Fibroblast of lung (primary cell): ENCODE measurements around the gene TCTN1. TPM values are rescaled to one million over a fixed set of nuclear protein-coding genes. Genes with fewer than 3 reads are reported as not detected.

Experiments
- DNase-seq, 2 donors: peaks; one replicate each; pipeline versions ENCODE4 v3.0.0 to v3.0.0-alpha.2; 2010; ENCODE audit warnings: low read depth in 2 of 2
- H2AFZ ChIP-seq: 2 replicates; pipeline ENCODE4 v1.5.1; 2012; ENCODE audit warnings: low read length, control low read depth, inconsistent platforms
- H3K27ac ChIP-seq: 2 replicates; pipeline ENCODE4 v1.5.1; 2011; ENCODE audit warnings: low read length, control low read depth; ENCODE audit not compliant: insufficient read depth
- H3K27me3 ChIP-seq: 2 replicates; pipeline ENCODE4 v1.5.1; 2011; ENCODE audit warnings: mild to moderate bottlenecking, low read length; ENCODE audit not compliant: control insufficient read depth, insufficient read depth
- H3K36me3 ChIP-seq: 2 replicates; pipeline ENCODE4 v1.5.1; 2011; ENCODE audit warnings: low read length; ENCODE audit not compliant: control insufficient read depth, insufficient read depth
- H3K4me1 ChIP-seq: 2 replicates; pipeline ENCODE4 v1.5.1; 2011; ENCODE audit warnings: low read length; ENCODE audit not compliant: control insufficient read depth, insufficient read depth; ENCODE audit errors: extremely low read depth
- H3K4me2 ChIP-seq: 2 replicates; pipeline ENCODE4 v1.5.1; 2011; ENCODE audit warnings: low read length, control low read depth; ENCODE audit not compliant: insufficient read depth; ENCODE audit errors: extremely low read depth
- H3K4me3 ChIP-seq, 4 experiments: fragments of 200-600 bp in 1 of 4; sonication (generic) in 1 of 4; replicated peaks in 1 of 4; 2 replicates each; pipeline ENCODE4 v1.5.1; 2011 to 2016; ENCODE audit warnings: low read length in 4 of 4, low read depth in 3 of 4, mild to moderate bottlenecking in 3 of 4, control low read depth in 2 of 4, inconsistent platforms in 1 of 4, mixed read lengths in 1 of 4; ENCODE audit not compliant: insufficient read depth in 1 of 4; ENCODE audit errors: control extremely low read depth in 1 of 4
- H3K79me2 ChIP-seq: 2 replicates; pipeline ENCODE4 v1.5.1; 2012; ENCODE audit warnings: mild to moderate bottlenecking, low read length, inconsistent platforms; ENCODE audit not compliant: control insufficient read depth, insufficient read depth
- H3K9ac ChIP-seq: 2 replicates; pipeline ENCODE4 v1.5.1; 2011; ENCODE audit warnings: mild to moderate bottlenecking, low read length, control low read depth; ENCODE audit not compliant: insufficient read depth
- H3K9me3 ChIP-seq: 2 replicates; pipeline ENCODE4 v1.5.1; 2012; ENCODE audit warnings: low read depth, low read length; ENCODE audit not compliant: control insufficient read depth, insufficient read depth
- H4K20me1 ChIP-seq: 2 replicates; pipeline ENCODE4 v1.5.1; 2011; ENCODE audit warnings: low read length; ENCODE audit not compliant: control insufficient read depth, insufficient read depth; ENCODE audit errors: extremely low read depth
- EZH2 ChIP-seq: IDR thresholded peaks from 2 replicates; pipeline ENCODE4 v1.5.1; 2012; ENCODE audit warnings: low read length, control low read depth, mild to moderate bottlenecking; ENCODE audit errors: missing control alignments
- polyA plus RNA-seq, 2 donors: library from polyadenylated mRNA; depleted of rRNA in 1 of 2; stranded (reverse) in 1 of 2; unstranded in 1 of 2; fragments of >200 nt; gene quantifications; 2 replicates each; pipeline ENCODE4 v1.2.1, GENCODE V29; 2011 to 2012; ENCODE audit warnings: missing spikeins in 1 of 2
- total RNA-seq: library from RNA; depleted of rRNA; stranded (reverse); fragments of >200 nt; gene quantifications from 2 replicates; pipeline ENCODE4 v1.2.1, GENCODE V29; 2014
- TF ChIP-seq, protein P1 (sequence below), 2 donors: IDR thresholded peaks in 1 of 2; conservative IDR thresholded peaks in 1 of 2; 1 replicate in 1 of 2; 2 replicates in 1 of 2; pipeline ENCODE4 v1.5.1; 2011 to 2012; ENCODE audit warnings: low read length in 2 of 2, control low read depth in 1 of 2, inconsistent platforms in 1 of 2, low read depth in 1 of 2, mild to moderate bottlenecking in 1 of 2

TCTN1 gene
- total and polyA plus RNA-seq, 2 donors (not counting 1 experiment from before 2014, with no cell fraction given) = 25.0 to 27.4 TPM

DNA sequence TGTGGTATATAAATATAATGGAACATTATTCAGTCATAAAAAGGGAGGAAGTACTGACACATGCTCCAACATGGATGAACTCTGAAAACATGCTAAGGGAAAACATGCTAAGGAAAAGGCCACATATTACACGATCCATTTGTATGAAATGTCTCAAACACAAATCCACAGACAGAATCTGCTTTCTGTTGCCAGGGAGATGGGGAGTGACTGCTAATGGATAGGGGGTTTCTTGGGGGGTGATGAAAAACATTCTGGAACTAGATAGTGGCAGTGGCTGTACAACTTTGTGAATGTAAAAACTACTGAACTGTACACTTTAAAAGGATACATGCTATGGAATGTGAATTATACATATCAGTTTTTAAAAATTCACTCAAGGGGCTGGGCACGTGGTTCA is 37.4 kb upstream of the TCTN1 start:
- Histone ChIP-seq H3K9me3 (no peaks in the 10 kb centered on the region), H3K9ac (no peak overlapping the region), H3K4me1 (peaks cover 8% of the 10 kb centered on the region), H3K36me3 (no peaks in the 10 kb centered on the region), H3K79me2 (peaks cover 49% of the 10 kb centered on the region), H3K27me3 (no peaks in the 10 kb centered on the region), H3K27ac (no peak overlapping the region), H4K20me1 (no peaks in the 10 kb centered on the region), H3K4me3 (no peak overlapping the region), H3K4me2 (no peak overlapping the region), H2AFZ (no peak overlapping the region)
- no peak for TF ChIP-seq EZH2
- TF ChIP-seq, protein P1, sequence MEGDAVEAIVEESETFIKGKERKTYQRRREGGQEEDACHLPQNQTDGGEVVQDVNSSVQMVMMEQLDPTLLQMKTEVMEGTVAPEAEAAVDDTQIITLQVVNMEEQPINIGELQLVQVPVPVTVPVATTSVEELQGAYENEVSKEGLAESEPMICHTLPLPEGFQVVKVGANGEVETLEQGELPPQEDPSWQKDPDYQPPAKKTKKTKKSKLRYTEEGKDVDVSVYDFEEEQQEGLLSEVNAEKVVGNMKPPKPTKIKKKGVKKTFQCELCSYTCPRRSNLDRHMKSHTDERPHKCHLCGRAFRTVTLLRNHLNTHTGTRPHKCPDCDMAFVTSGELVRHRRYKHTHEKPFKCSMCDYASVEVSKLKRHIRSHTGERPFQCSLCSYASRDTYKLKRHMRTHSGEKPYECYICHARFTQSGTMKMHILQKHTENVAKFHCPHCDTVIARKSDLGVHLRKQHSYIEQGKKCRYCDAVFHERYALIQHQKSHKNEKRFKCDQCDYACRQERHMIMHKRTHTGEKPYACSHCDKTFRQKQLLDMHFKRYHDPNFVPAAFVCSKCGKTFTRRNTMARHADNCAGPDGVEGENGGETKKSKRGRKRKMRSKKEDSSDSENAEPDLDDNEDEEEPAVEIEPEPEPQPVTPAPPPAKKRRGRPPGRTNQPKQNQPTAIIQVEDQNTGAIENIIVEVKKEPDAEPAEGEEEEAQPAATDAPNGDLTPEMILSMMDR (conservative IDR thresholded peaks at IDR 0.05 in 1 of 2, IDR thresholded peaks at IDR 0.05 in 1 of 2; ENCODE audit: low read depth in 1 of 2, low read length in 2 of 2) = no peak
- DNase-seq = no peak

DNA sequence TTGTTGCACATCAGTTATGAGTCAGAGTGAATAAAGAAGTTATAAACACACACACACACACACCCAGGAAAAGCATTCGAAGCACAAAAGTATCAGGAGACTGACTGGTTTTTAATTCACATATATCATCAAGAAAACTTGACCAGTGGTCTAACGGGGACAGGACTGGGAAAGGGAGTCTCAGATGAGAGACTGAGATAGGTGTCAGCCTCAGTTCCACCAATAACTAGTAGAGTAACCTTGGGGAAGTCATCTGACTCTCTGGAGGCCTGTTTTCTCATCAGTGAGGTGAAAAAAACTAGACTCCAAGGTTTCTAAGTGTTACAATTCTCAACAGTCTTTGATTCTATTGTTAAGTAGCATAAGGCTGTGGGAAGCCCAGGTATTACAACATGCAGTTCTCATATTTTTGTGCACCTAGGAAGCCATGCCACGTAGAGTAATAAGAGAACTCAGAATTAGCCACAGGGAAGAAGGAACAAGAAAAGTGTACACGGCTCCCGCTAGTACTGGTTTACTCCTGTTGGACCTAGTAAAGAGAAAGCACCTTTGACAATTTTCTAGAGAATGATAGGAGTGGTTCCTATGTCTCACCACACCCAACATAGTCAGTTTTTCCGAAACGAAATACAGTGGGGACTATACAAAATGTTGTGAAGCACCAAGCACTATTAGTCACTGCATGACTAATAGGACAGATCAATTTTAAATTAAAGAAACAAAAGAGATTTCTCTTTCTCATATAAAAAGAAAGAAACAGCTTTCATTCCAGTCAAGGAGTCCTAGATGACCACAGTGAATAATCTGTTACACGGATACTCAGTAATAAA is 35.9 kb upstream of the TCTN1 start:
- Histone ChIP-seq H3K4me3 (peak overlapping the region; percentile 13 to 35 (median 27)), H3K27me3 (no peaks in the 10 kb centered on the region), H4K20me1 (no peaks in the 10 kb centered on the region), H3K27ac (peak overlapping the region; percentile 97), H3K4me1 (peaks cover 8% of the 10 kb centered on the region), H3K9me3 (no peaks in the 10 kb centered on the region), H3K79me2 (peaks cover 57% of the 10 kb centered on the region), H2AFZ (no peak overlapping the region), H3K9ac (peak overlapping the region; percentile 29), H3K36me3 (no peaks in the 10 kb centered on the region), H3K4me2 (peak overlapping the region; percentile 74)
- DNase-seq = peak; percentile 75 to 93
- TF ChIP-seq, protein P1 (conservative IDR thresholded peaks at IDR 0.05 in 1 of 2, IDR thresholded peaks at IDR 0.05 in 1 of 2; ENCODE audit: low read depth in 1 of 2, low read length in 2 of 2) = no peak
- no peak for TF ChIP-seq EZH2

DNA sequence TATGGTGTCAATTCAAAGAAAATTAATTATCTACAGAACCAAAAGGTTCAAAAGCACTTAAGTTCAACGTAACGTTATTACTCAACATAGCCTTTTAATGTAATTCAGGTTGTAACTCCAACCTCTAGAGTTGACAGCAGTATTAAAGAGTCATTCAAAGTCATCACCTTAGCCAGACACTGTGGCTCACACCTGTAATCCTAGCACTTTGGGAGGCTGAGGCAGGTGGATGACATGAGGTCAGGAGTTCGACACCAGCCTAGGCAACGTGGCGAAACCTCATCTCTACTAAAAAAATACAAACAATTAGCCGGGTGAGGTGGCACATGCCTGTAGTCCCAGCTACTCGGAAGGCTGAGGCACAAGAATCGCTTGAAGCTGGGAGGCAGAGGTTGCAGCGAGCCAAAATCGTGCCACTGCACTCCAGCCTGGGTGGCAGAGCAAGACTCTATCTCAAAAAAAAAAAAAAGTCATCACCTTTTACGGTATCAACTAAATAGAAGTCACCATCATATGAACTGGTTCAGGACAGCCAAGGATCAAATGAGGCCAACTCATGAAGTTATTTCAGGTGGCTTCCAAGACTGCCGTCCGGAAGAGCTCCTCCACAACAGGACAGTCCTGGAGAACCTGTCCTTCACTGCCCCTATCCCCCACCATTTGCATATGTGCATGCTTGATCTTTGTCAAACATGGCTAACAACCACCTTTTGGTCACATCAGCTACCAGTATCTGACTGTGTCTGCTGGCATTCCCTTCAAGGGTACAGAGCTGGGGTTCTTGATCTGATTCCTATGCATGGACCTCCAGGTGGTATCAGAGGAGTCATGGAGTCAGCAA is 35.0 kb upstream of the TCTN1 start:
- Histone ChIP-seq H4K20me1 (no peaks in the 10 kb centered on the region), H3K4me3 (peak overlapping the region in 1 of 4 experiments; percentile 2), H3K9ac (no peak overlapping the region), H3K4me1 (peaks cover 10% of the 10 kb centered on the region), H3K27me3 (no peaks in the 10 kb centered on the region), H3K79me2 (peaks cover 54% of the 10 kb centered on the region), H3K36me3 (no peaks in the 10 kb centered on the region), H3K27ac (peak overlapping the region; percentile 97), H3K9me3 (no peaks in the 10 kb centered on the region), H3K4me2 (peak overlapping the region; percentile 74), H2AFZ (no peak overlapping the region)
- TF ChIP-seq EZH2 = no peak
- TF ChIP-seq, protein P1 (conservative IDR thresholded peaks at IDR 0.05 in 1 of 2, IDR thresholded peaks at IDR 0.05 in 1 of 2; ENCODE audit: low read depth in 1 of 2, low read length in 2 of 2) = no peak
- no peak for DNase-seq
